Esophagus squamous epithelium (tissue), 5 donors: ENCODE measurements around the gene FAM53B. TPM values are rescaled to one million over a fixed set of nuclear protein-coding genes. Genes with fewer than 3 reads are reported as not detected.

ENCODE experiments used
- DNase-seq: peaks from one replicate; lab custom pipeline; 2025; lab: John Stamatoyannopoulos, UW
- H3K27ac ChIP-seq, 4 donors: fragments of 200-600 bp; sonication (generic); one replicate each; pipeline ENCODE4 v1.5.1; 2016 to 2019; ENCODE audit warnings: mild to moderate bottlenecking in 1 of 4
- H3K27me3 ChIP-seq, 4 donors: fragments of 200-600 bp; sonication (generic); 1 replicate in 3 of 4; 2 replicates in 1 of 4; pipeline versions ENCODE4 v1.5.1 to v1.6.0; 2017 to 2021; ENCODE audit warnings: antibody characterized with exemption in 1 of 4
- H3K36me3 ChIP-seq, 3 donors: fragments of 200-600 bp; sonication (generic); one replicate each; pipeline ENCODE4 v1.5.1; 2016 to 2019
- H3K4me1 ChIP-seq, 3 donors: fragments of 200-600 bp; sonication (generic); one replicate each; pipeline ENCODE4 v1.5.1; 2017 to 2019
- H3K4me3 ChIP-seq, 4 donors: fragments of 200-600 bp; sonication (generic); 1 replicate in 3 of 4; 2 replicates in 1 of 4; pipeline ENCODE4 v1.5.1; 2016 to 2019; ENCODE audit warnings: mild to moderate bottlenecking in 2 of 4, moderate library complexity in 1 of 4
- H3K9me3 ChIP-seq, 3 donors: fragments of 200-600 bp; sonication (generic); one replicate each; pipeline ENCODE4 v1.5.1; 2016 to 2019
- CTCF ChIP-seq, 6 experiments: fragments of 450-650 bp in 4 of 6; fragments of 200-600 bp in 2 of 6; sonication (generic) in 2 of 6; IDR thresholded peaks; one replicate each; pipeline ENCODE4 v1.5.1; 2016 to 2019; ENCODE audit warnings: antibody characterized with exemption in 6 of 6, mild to moderate bottlenecking in 4 of 6, moderate library complexity in 4 of 6
- POLR2A ChIP-seq, 4 donors: fragments of 450-650 bp; IDR thresholded peaks; one replicate each; pipeline ENCODE4 v1.6.1; 2017; ENCODE audit warnings: antibody characterized with exemption in 4 of 4, mild to moderate bottlenecking in 4 of 4, moderate library complexity in 3 of 4
- WGBS, 2 donors: methylation state at CpG; one replicate each; pipeline ENCODE4 v1.1.5; 2018; 5-methylcytosine and 5-hydroxymethylcytosine counted together
- intact Hi-C: fragments of 100-400 bp; cut with DNase I; formaldehyde crosslinking; loops from one replicate; pipeline ENCODE4 v1.15.0; 2022
- total RNA-seq, 4 donors: library from RNA; depleted of rRNA; stranded (reverse); fragments of >200 nt; gene quantifications; one replicate each; pipeline ENCODE4 v1.1.0, GENCODE V29; 2016
- donor health status: DM: yes; HTN: yes; CAD: no.

The FAM53B gene
- total RNA-seq, 4 donors from 2014 or later = 27.4 to 54.2 (median 31.5) TPM

GRCh38 chr10:124675824-124676223 is 68.4 kb downstream of the FAM53B start:
- peaks cover 0 to 58% (median 4%) of the 10 kb centered on the region in 3 donors for H3K36me3 ChIP-seq
- no peaks in the 10 kb centered on the region for H3K27me3 ChIP-seq
- peaks cover 76 to 98% (median 77%) of the 10 kb centered on the region in 3 donors for H3K4me1 ChIP-seq
- no peak overlapping the region for H3K4me3 ChIP-seq
- H3K27ac ChIP-seq = no peak overlapping the region
- no peaks in the 10 kb centered on the region for H3K9me3 ChIP-seq
- 88 to 97% methylated on average over 4 of the region's 4 CpGs for WGBS, 2 donors
- intact Hi-C loops = no loop called here
- TF ChIP-seq CTCF (IDR thresholded peaks at IDR 0.05) = no peak
- TF ChIP-seq POLR2A (IDR thresholded peaks at IDR 0.05) = no peak
- no peak for DNase-seq

- H3K4me1 ChIP-seq = peaks cover 74 to 98% (median 83%) of the 10 kb centered on the region in 3 donors
- no peak for TF ChIP-seq CTCF (IDR thresholded peaks at IDR 0.05)
- peak overlapping the region in 1 of 4 donors; percentile 39 for H3K27ac ChIP-seq
Measured at GRCh38 chr10:124675261-124675660, 68.9 kb downstream of the FAM53B start.

GRCh38 chr10:124674768-124675222 is 69.4 kb downstream of the FAM53B start:
- intact Hi-C loops = no loop called here
- 75 to 90% methylated on average over 4 to 5 of the region's 9 CpGs for WGBS, 2 donors
- peaks cover 0 to 59% (median 0%) of the 10 kb centered on the region in 3 donors for H3K36me3 ChIP-seq
- H3K9me3 ChIP-seq = no peaks in the 10 kb centered on the region
- H3K4me3 ChIP-seq = no peak overlapping the region
- peak overlapping the region in 1 of 4 donors; percentile 39 for H3K27ac ChIP-seq
- H3K27me3 ChIP-seq = no peaks in the 10 kb centered on the region
- DNase-seq = no peak
- TF ChIP-seq POLR2A (IDR thresholded peaks at IDR 0.05) (no peak), CTCF (IDR thresholded peaks at IDR 0.05) (no peak)
- H3K4me1 ChIP-seq = peaks cover 71 to 99% (median 83%) of the 10 kb centered on the region in 3 donors

More at GRCh38 chr10:124675261-124675660, 68.9 kb downstream of the FAM53B start:
- intact Hi-C loops = no loop called here
- no peaks in the 10 kb centered on the region for H3K9me3 ChIP-seq
- 63 to 69% methylated on average over 4 to 6 of the region's 6 CpGs for WGBS, 2 donors
- DNase-seq = no peak
- H3K36me3 ChIP-seq = peaks cover 0 to 58% (median 0%) of the 10 kb centered on the region in 3 donors
- H3K27me3 ChIP-seq = no peaks in the 10 kb centered on the region
- no peak overlapping the region for H3K4me3 ChIP-seq

GRCh38 chr10:124672181-124672638 is 72.0 kb downstream of the FAM53B start:
- peaks cover 0 to 72% (median 0%) of the 10 kb centered on the region in 3 donors for H3K36me3 ChIP-seq
- intact Hi-C loops = no loop called here
- peak overlapping the region; percentile 25 to 69 (median 52) for H3K27ac ChIP-seq
- peaks cover 60 to 100% (median 68%) of the 10 kb centered on the region in 3 donors for H3K4me1 ChIP-seq
- no peaks in the 10 kb centered on the region for H3K9me3 ChIP-seq
- DNase-seq = no peak
- H3K27me3 ChIP-seq = no peaks in the 10 kb centered on the region
- H3K4me3 ChIP-seq = no peak overlapping the region
- WGBS, 2 donors = 39% methylated on average over 3 of the region's 16 CpGs; no CpG with 5 or more reads in 1 of the 2 donors
- TF ChIP-seq POLR2A (IDR thresholded peaks at IDR 0.05) (no peak), CTCF (IDR thresholded peaks at IDR 0.05) (no peak)

- H3K27ac ChIP-seq = peak overlapping the region; percentile 37 to 69 (median 52)
- H3K9me3 ChIP-seq = no peaks in the 10 kb centered on the region
- TF ChIP-seq POLR2A (IDR thresholded peaks at IDR 0.05) = no peak
- TF ChIP-seq CTCF (IDR thresholded peaks at IDR 0.05) = peak in 3 of 6 experiments; percentile 33 to 64 (median 49)
- H3K27me3 ChIP-seq = no peaks in the 10 kb centered on the region
- peaks cover 56 to 99% (median 61%) of the 10 kb centered on the region in 3 donors for H3K4me1 ChIP-seq
- intact Hi-C loops = no loop called here
- peaks cover 0 to 72% (median 2%) of the 10 kb centered on the region in 3 donors for H3K36me3 ChIP-seq
- no peak overlapping the region for H3K4me3 ChIP-seq
- no peak for DNase-seq
- 26 to 50% methylated on average over 6 to 7 of the region's 8 CpGs for WGBS, 2 donors
Measured at GRCh38 chr10:124671486-124672075, 72.6 kb downstream of the FAM53B start.
